Keratinocyte (primary cell): ENCODE results near the gene NECTIN1. TPM values are rescaled to one million over a fixed set of nuclear protein-coding genes. Genes with fewer than 3 reads are reported as not detected.

ENCODE experiments used
- DNase-seq: peaks from one replicate; pipeline ENCODE4 v3.0.0-alpha.2; 2011; ENCODE audit warnings: low read depth, missing footprints, low spot score
- FAIRE-seq: peaks from 2 replicates; lab custom pipeline; 2011; peaks lifted over from hg19 to GRCh38; lab: Jason Lieb, UNC
- H2AFZ ChIP-seq: 2 replicates; pipeline ENCODE4 v1.6.0; 2012; ENCODE audit warnings: low read length, control low read depth, inconsistent platforms; ENCODE audit not compliant: control insufficient read depth
- H3K27ac ChIP-seq: 2 replicates; pipeline ENCODE4 v1.5.1; 2011; ENCODE audit warnings: low read length; ENCODE audit not compliant: control insufficient read depth, insufficient read depth
- H3K27me3 ChIP-seq: 3 replicates; pipeline ENCODE4 v1.6.0; 2011; ENCODE audit warnings: low read length; ENCODE audit not compliant: control insufficient read depth, insufficient read depth; ENCODE audit errors: extremely low read depth
- H3K36me3 ChIP-seq, 2 experiments: 2 replicates in 1 of 2; 3 replicates in 1 of 2; pipeline ENCODE4 v1.5.1; 2011; ENCODE audit warnings: low read length in 2 of 2, mild to moderate bottlenecking in 1 of 2; ENCODE audit not compliant: control insufficient read depth in 2 of 2, insufficient read depth in 2 of 2; ENCODE audit errors: extremely low read depth in 1 of 2
- H3K4me1 ChIP-seq: 3 replicates; pipeline ENCODE4 v1.5.1; 2011; ENCODE audit warnings: low read length; ENCODE audit not compliant: control insufficient read depth, insufficient read depth; ENCODE audit errors: extremely low read depth
- H3K4me2 ChIP-seq: 3 replicates; pipeline ENCODE4 v1.6.0; 2011; ENCODE audit warnings: low read depth, low read length; ENCODE audit not compliant: control insufficient read depth, insufficient read depth; ENCODE audit errors: extremely low read depth
- H3K4me3 ChIP-seq, 3 experiments: fragments of 200-600 bp in 1 of 3; sonication (generic) in 1 of 3; 2 replicates in 2 of 3; 3 replicates in 1 of 3; pipeline ENCODE4 v1.5.1; 2011 to 2016; ENCODE audit warnings: low read length in 3 of 3, mild to moderate bottlenecking in 3 of 3, control low read depth in 2 of 3, inconsistent platforms in 1 of 3, low read depth in 1 of 3, mixed read lengths in 1 of 3, mixed run types in 1 of 3, moderate library complexity in 1 of 3; ENCODE audit not compliant: control insufficient read depth in 2 of 3, insufficient read depth in 2 of 3; ENCODE audit errors: extremely low read depth in 1 of 3
- H3K79me2 ChIP-seq: 2 replicates; pipeline ENCODE4 v1.6.0; 2012; ENCODE audit warnings: low read length; ENCODE audit not compliant: control insufficient read depth, insufficient read depth
- H3K9ac ChIP-seq: 3 replicates; pipeline ENCODE4 v1.6.0; 2011; ENCODE audit warnings: low read length; ENCODE audit not compliant: control insufficient read depth, insufficient read depth; ENCODE audit errors: extremely low read depth
- H3K9me1 ChIP-seq: 3 replicates; pipeline ENCODE4 v1.6.0; 2011; ENCODE audit warnings: low read length; ENCODE audit not compliant: control insufficient read depth, insufficient read depth; ENCODE audit errors: extremely low read depth
- H3K9me3 ChIP-seq: 2 replicates; pipeline ENCODE4 v1.5.1; 2012; ENCODE audit warnings: low read depth, low read length; ENCODE audit not compliant: control insufficient read depth
- H4K20me1 ChIP-seq: 3 replicates; pipeline ENCODE4 v1.6.0; 2011; ENCODE audit warnings: low read length; ENCODE audit not compliant: control insufficient read depth, insufficient read depth; ENCODE audit errors: extremely low read depth
- CTCF ChIP-seq, 3 experiments: IDR thresholded peaks in 1 of 3; conservative IDR thresholded peaks in 1 of 3; optimal IDR thresholded peaks in 1 of 3; 2 replicates in 2 of 3; 3 replicates in 1 of 3; pipeline versions ENCODE3 to v1.5.1; 2011; ENCODE audit warnings: low read length in 3 of 3, mild to moderate bottlenecking in 3 of 3, moderate library complexity in 2 of 3, control low read depth in 1 of 3, inconsistent platforms in 1 of 3; ENCODE audit not compliant: insufficient read depth in 2 of 3; ENCODE audit errors: extremely low read depth in 1 of 3
- EZH2 ChIP-seq: IDR thresholded peaks from one replicate; pipeline ENCODE4 v1.6.1; 2012; ENCODE audit warnings: inconsistent platforms, mild to moderate bottlenecking, low read length, moderate library complexity
- dilution Hi-C: fragments of 300-500 bp; cut with MboI; formaldehyde crosslinking; loops from one replicate; pipeline ENCODE4 v1.7.0; 2020; ENCODE audit warnings: low sequenced_read_pairs; ENCODE audit not compliant: extremely low pct_ligation_motif_present
- polyA plus RNA-seq, 5 experiments: library from polyadenylated mRNA; depleted of rRNA in 3 of 5; stranded (reverse) in 3 of 5; stranded (forward) in 1 of 5; unstranded in 1 of 5; fragments of >200 nt; gene quantifications; 1 replicate in 1 of 5; 2 replicates in 3 of 5; 3 replicates in 1 of 5; pipeline versions ENCODE4 v1.2.1 to v1.2.3, GENCODE V29; 2011 to 2012; ENCODE audit warnings: missing spikeins in 2 of 5, low read depth in 1 of 5, low replicate concordance in 1 of 5

NECTIN1 gene
- polyA plus RNA-seq, 1 donor (not counting 4 experiments of a cell fraction or from before 2014, with no cell fraction given) = 37.5 TPM

DNA sequence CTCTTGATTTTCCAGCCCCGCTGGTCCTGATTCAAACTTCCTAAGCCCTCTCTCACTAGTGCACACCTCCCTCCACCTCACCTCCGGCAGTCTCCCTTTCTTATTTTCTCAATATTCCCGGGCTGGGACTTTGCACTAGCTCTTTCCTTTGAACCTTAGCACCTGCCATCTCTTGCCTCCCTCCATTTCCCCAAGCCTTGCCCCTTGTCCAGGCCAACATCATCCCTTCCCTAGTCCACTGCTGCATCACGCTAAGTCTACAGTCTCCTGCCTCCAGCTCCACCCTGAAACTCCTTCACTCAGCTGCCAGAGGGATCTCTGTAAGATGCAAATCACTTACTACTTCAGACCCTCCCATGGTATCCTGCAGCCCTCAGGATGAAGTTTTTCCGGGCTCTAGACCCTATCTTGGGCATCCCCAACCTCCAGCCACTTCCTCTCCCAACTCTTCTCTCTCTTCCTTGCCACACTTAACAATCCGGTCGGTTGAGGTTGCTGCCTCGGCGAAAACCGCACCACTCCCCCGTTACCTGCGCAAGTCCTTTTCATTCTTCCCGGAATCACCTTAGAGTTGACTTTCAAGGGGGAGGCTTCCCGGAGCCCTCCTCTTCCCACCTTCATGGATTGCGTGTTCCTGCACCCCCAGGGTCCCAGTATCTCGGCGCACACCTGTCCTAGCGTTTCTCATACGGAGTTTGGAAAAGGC, 42.7 kb downstream of the NECTIN1 start:
- Histone ChIP-seq H3K79me2 (peaks cover 79% of the 10 kb centered on the region), H3K9ac (peak overlapping the region; percentile 39), H3K27me3 (no peaks in the 10 kb centered on the region), H3K4me1 (peaks cover 88% of the 10 kb centered on the region), H4K20me1 (no peaks in the 10 kb centered on the region), H3K4me3 (peak overlapping the region in 2 of 3 experiments; percentile 7 to 29), H3K27ac (peak overlapping the region; percentile 44), H3K9me1 (peaks cover 2% of the 10 kb centered on the region), H3K4me2 (peak overlapping the region; percentile 60), H3K9me3 (no peaks in the 10 kb centered on the region), H3K36me3 (peaks cover 1 to 5% of the 10 kb centered on the region in 2 experiments), H2AFZ (no peak overlapping the region)
- FAIRE-seq (peak; percentile 36), DNase-seq (no peak)
- dilution Hi-C loops = no loop called here
- no peak for TF ChIP-seq EZH2
- TF ChIP-seq CTCF (optimal IDR thresholded peaks at IDR 0.05 in 1 of 3, IDR thresholded peaks at IDR 0.05 in 1 of 3, conservative IDR thresholded peaks at IDR 0.05 in 1 of 3; ENCODE audit: extremely low read depth in 1 of 3, insufficient read depth in 2 of 3, low read length in 3 of 3) = no peak

GRCh38 chr11:119685111-119685746, 43.8 kb downstream of the NECTIN1 start:
- H3K4me2 ChIP-seq = no peak overlapping the region
- FAIRE-seq = peak; percentile 5
- H3K9me3 ChIP-seq = no peaks in the 10 kb centered on the region
- TF ChIP-seq CTCF (optimal IDR thresholded peaks at IDR 0.05 in 1 of 3, IDR thresholded peaks at IDR 0.05 in 1 of 3, conservative IDR thresholded peaks at IDR 0.05 in 1 of 3; ENCODE audit: extremely low read depth in 1 of 3, insufficient read depth in 2 of 3, low read length in 3 of 3) (peak in 1 of 3 experiments; percentile 9), EZH2 (no peak)
- H3K36me3 ChIP-seq = peaks cover 1 to 11% of the 10 kb centered on the region in 2 experiments
- peaks cover 87% of the 10 kb centered on the region for H3K4me1 ChIP-seq
- H4K20me1 ChIP-seq = no peaks in the 10 kb centered on the region
- peaks cover 2% of the 10 kb centered on the region for H3K9me1 ChIP-seq
- H3K9ac ChIP-seq = no peak overlapping the region
- H3K27me3 ChIP-seq = no peaks in the 10 kb centered on the region
- no peak for DNase-seq
- H2AFZ ChIP-seq = no peak overlapping the region
- H3K79me2 ChIP-seq = peaks cover 80% of the 10 kb centered on the region
- H3K27ac ChIP-seq = peak overlapping the region; percentile 86
- dilution Hi-C loops = no loop called here
- no peak overlapping the region for H3K4me3 ChIP-seq
